ENCODE measurements around the gene BTBD9. TPM values are rescaled to one million over a fixed set of nuclear protein-coding genes. Genes with fewer than 3 reads are reported as not detected.

BTBD9 gene
- polyA plus RNA-seq, 1 donor (not counting 4 experiments of a cell fraction or from before 2014, with no cell fraction given), result 6.8 TPM

DNA sequence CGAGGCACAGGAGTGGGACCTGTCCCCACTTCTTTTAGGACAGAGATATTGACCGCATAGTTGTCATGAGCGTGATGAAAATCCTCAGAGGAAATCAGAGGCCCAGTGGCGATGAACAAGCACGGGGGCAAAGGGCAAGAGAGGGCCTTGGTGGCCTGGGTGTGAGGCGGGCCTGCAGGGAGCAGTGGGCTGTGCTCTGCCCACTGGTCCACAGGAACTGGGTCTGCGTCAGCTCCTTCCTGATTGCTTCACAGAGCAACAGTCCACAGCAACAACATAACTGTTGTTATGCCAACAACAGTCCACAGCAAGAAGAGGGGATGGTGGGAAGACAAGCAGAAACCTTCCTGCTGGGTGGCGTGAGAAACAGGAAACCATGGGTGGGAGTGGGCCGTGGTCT is 484.6 kb downstream of the BTBD9 start:
- no peak for FAIRE-seq
- TF ChIP-seq, protein P1, sequence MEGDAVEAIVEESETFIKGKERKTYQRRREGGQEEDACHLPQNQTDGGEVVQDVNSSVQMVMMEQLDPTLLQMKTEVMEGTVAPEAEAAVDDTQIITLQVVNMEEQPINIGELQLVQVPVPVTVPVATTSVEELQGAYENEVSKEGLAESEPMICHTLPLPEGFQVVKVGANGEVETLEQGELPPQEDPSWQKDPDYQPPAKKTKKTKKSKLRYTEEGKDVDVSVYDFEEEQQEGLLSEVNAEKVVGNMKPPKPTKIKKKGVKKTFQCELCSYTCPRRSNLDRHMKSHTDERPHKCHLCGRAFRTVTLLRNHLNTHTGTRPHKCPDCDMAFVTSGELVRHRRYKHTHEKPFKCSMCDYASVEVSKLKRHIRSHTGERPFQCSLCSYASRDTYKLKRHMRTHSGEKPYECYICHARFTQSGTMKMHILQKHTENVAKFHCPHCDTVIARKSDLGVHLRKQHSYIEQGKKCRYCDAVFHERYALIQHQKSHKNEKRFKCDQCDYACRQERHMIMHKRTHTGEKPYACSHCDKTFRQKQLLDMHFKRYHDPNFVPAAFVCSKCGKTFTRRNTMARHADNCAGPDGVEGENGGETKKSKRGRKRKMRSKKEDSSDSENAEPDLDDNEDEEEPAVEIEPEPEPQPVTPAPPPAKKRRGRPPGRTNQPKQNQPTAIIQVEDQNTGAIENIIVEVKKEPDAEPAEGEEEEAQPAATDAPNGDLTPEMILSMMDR (optimal IDR thresholded peaks at IDR 0.05 in 1 of 3, IDR thresholded peaks at IDR 0.05 in 1 of 3, conservative IDR thresholded peaks at IDR 0.05 in 1 of 3; ENCODE audit: extremely low read depth in 1 of 3, insufficient read depth in 2 of 3, low read length in 3 of 3), result no peak
- TF ChIP-seq EZH2 (IDR thresholded peaks at IDR 0.05; ENCODE audit: low read length), result no peak
- Histone ChIP-seq H3K27me3 (ENCODE audit: control insufficient read depth, extremely low read depth, insufficient read depth, low read length) (no peaks in the 10 kb centered on the region), H3K9me1 (ENCODE audit: control insufficient read depth, extremely low read depth, insufficient read depth, low read length) (no peaks in the 10 kb centered on the region), H4K20me1 (ENCODE audit: control insufficient read depth, extremely low read depth, insufficient read depth, low read length) (no peaks in the 10 kb centered on the region), H3K36me3 (ENCODE audit: control insufficient read depth in 2 of 2, extremely low read depth in 1 of 2, insufficient read depth in 2 of 2, low read length in 2 of 2) (peaks cover 9 to 17% of the 10 kb centered on the region in 2 experiments), H3K4me2 (ENCODE audit: control insufficient read depth, extremely low read depth, insufficient read depth, low read depth, low read length) (no peak overlapping the region), H2AFZ (ENCODE audit: control insufficient read depth, low read length) (no peak overlapping the region), H3K9ac (ENCODE audit: control insufficient read depth, extremely low read depth, insufficient read depth, low read length) (no peak overlapping the region), H3K4me3 (ENCODE audit: control insufficient read depth in 2 of 3, extremely low read depth in 1 of 3, insufficient read depth in 2 of 3, low read depth in 1 of 3, low read length in 3 of 3) (no peak overlapping the region), H3K79me2 (ENCODE audit: control insufficient read depth, insufficient read depth, low read length) (no peaks in the 10 kb centered on the region), H3K4me1 (ENCODE audit: control insufficient read depth, extremely low read depth, insufficient read depth, low read length) (no peaks in the 10 kb centered on the region), H3K9me3 (ENCODE audit: control insufficient read depth, low read depth, low read length) (no peaks in the 10 kb centered on the region), H3K27ac (ENCODE audit: control insufficient read depth, insufficient read depth, low read length) (no peak overlapping the region)
- dilution Hi-C loops (cut with MboI; ENCODE audit: extremely low pct_ligation_motif_present, low sequenced_read_pairs), result no loop called here
- DNase-seq (ENCODE audit: low read depth, low spot score), result no peak

GRCh38 chr6:38154731-38155130 is 485.0 kb downstream of the BTBD9 start:
- H3K27me3 ChIP-seq (ENCODE audit: control insufficient read depth, extremely low read depth, insufficient read depth, low read length), result no peaks in the 10 kb centered on the region
- no peaks in the 10 kb centered on the region for H3K9me3 ChIP-seq (ENCODE audit: control insufficient read depth, low read depth, low read length)
- H3K4me3 ChIP-seq (ENCODE audit: control insufficient read depth in 2 of 3, extremely low read depth in 1 of 3, insufficient read depth in 2 of 3, low read depth in 1 of 3, low read length in 3 of 3), result no peak overlapping the region
- H3K79me2 ChIP-seq (ENCODE audit: control insufficient read depth, insufficient read depth, low read length), result no peaks in the 10 kb centered on the region
- no peaks in the 10 kb centered on the region for H3K4me1 ChIP-seq (ENCODE audit: control insufficient read depth, extremely low read depth, insufficient read depth, low read length)
- no peak overlapping the region for H3K27ac ChIP-seq (ENCODE audit: control insufficient read depth, insufficient read depth, low read length)
- no peak overlapping the region for H3K4me2 ChIP-seq (ENCODE audit: control insufficient read depth, extremely low read depth, insufficient read depth, low read depth, low read length)
- TF ChIP-seq, protein P1 (optimal IDR thresholded peaks at IDR 0.05 in 1 of 3, IDR thresholded peaks at IDR 0.05 in 1 of 3, conservative IDR thresholded peaks at IDR 0.05 in 1 of 3; ENCODE audit: extremely low read depth in 1 of 3, insufficient read depth in 2 of 3, low read length in 3 of 3), result no peak
- TF ChIP-seq EZH2 (IDR thresholded peaks at IDR 0.05; ENCODE audit: low read length), result no peak
- H3K36me3 ChIP-seq (ENCODE audit: control insufficient read depth in 2 of 2, extremely low read depth in 1 of 2, insufficient read depth in 2 of 2, low read length in 2 of 2), result peaks cover 11 to 17% of the 10 kb centered on the region in 2 experiments
- dilution Hi-C loops (cut with MboI; ENCODE audit: extremely low pct_ligation_motif_present, low sequenced_read_pairs), result no loop called here
- FAIRE-seq (no peak), DNase-seq (ENCODE audit: low read depth, low spot score) (no peak)
- H3K9me1 ChIP-seq (ENCODE audit: control insufficient read depth, extremely low read depth, insufficient read depth, low read length), result no peaks in the 10 kb centered on the region
- H3K9ac ChIP-seq (ENCODE audit: control insufficient read depth, extremely low read depth, insufficient read depth, low read length), result no peak overlapping the region
- no peaks in the 10 kb centered on the region for H4K20me1 ChIP-seq (ENCODE audit: control insufficient read depth, extremely low read depth, insufficient read depth, low read length)
- H2AFZ ChIP-seq (ENCODE audit: control insufficient read depth, low read length), result no peak overlapping the region
